Measurements from ENCODE around the gene SNX20. TPM values are rescaled to one million over a fixed set of nuclear protein-coding genes. Genes with fewer than 3 reads are reported as not detected.

Gene SNX20
- total RNA-seq, 1 experiment from 2014 or later: not detected

DNA sequence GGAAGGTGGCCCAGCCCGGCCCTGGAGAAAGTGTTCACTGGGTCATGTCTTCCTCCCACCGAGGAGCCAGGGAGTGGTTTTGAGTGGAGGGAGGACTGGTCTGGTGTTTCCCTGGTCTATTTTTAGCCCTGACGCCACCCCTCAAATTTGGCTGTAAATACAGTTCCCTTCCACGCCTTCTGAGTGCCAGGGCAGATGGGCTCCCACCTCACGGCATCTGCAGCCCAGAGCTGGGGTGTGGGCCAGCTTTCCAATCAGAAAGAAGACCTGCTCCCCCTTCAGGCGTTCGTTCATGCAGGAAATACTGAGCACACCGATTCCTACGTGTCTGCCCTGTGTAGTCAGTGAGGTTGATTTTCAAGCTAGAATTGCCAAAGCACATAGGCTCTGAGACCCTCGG, 53.7 kb downstream of the SNX20 start:
- no peak overlapping the region for H2BK15ac ChIP-seq (ENCODE audit: low read depth, low read length)
- no peak overlapping the region for H4K91ac ChIP-seq (ENCODE audit: insufficient read length, low read depth, low read length)
- no peaks in the 10 kb centered on the region for H3K9me3 Mint-ChIP-seq
- no peaks in the 10 kb centered on the region; the same call in 1 of the 2 replicates for H3K27me3 Mint-ChIP-seq (ENCODE audit: low read depth)
- no peak overlapping the region for H2BK12ac ChIP-seq (ENCODE audit: insufficient read length, low read depth, low read length)
- H3T11ph ChIP-seq (ENCODE audit: low read length): no peak overlapping the region
- no peaks in the 10 kb centered on the region for H3K9me3 ChIP-seq (ENCODE audit: control insufficient read depth, low read depth, low read length)
- H3K27ac ChIP-seq (ENCODE audit: insufficient read length, low read depth, low read length): no peak overlapping the region
- H3K23me2 ChIP-seq (ENCODE audit: insufficient read length, low read depth, low read length, poor library complexity, severe bottlenecking): no peaks in the 10 kb centered on the region
- no peak overlapping the region for H2AK5ac ChIP-seq (ENCODE audit: insufficient read length, low read length)
- no peaks in the 10 kb centered on the region for H4K20me1 ChIP-seq (ENCODE audit: control insufficient read depth, insufficient read depth, insufficient read length)
- no peak overlapping the region for H2BK20ac ChIP-seq (ENCODE audit: low read depth, low read length, poor library complexity, severe bottlenecking)
- H3K9ac ChIP-seq (ENCODE audit: extremely low read depth, insufficient read length, low read length): no peak overlapping the region
- no peak overlapping the region for H3K18ac ChIP-seq (ENCODE audit: insufficient read length, low read depth, low read length)
- TF ChIP-seq, protein P1, sequence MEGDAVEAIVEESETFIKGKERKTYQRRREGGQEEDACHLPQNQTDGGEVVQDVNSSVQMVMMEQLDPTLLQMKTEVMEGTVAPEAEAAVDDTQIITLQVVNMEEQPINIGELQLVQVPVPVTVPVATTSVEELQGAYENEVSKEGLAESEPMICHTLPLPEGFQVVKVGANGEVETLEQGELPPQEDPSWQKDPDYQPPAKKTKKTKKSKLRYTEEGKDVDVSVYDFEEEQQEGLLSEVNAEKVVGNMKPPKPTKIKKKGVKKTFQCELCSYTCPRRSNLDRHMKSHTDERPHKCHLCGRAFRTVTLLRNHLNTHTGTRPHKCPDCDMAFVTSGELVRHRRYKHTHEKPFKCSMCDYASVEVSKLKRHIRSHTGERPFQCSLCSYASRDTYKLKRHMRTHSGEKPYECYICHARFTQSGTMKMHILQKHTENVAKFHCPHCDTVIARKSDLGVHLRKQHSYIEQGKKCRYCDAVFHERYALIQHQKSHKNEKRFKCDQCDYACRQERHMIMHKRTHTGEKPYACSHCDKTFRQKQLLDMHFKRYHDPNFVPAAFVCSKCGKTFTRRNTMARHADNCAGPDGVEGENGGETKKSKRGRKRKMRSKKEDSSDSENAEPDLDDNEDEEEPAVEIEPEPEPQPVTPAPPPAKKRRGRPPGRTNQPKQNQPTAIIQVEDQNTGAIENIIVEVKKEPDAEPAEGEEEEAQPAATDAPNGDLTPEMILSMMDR (conservative IDR thresholded peaks at IDR 0.05): peak; percentile 46
- no peak overlapping the region for H3K23ac ChIP-seq (ENCODE audit: insufficient read length, low read depth, low read length)
- WGBS (ENCODE audit: extremely low coverage, insufficient read length, low lambda C conversion rate): no CpG with 5 or more reads among the region's 10 CpGs
- peaks cover 0 to 4% of the 10 kb centered on the region in 2 experiments; a peak in 1 of 4 replicates for H3K4me1 Mint-ChIP-seq
- H3K14ac ChIP-seq (ENCODE audit: insufficient read depth, low read length): no peak overlapping the region; the same call in 1 of the 2 replicates
- no peak overlapping the region for H3K4me2 ChIP-seq (ENCODE audit: insufficient read depth, insufficient read length, low read length)
- H3K27me3 ChIP-seq (ENCODE audit: insufficient read depth, low read length): no peaks in the 10 kb centered on the region
- no peaks in the 10 kb centered on the region for H3K79me1 ChIP-seq (ENCODE audit: insufficient read depth, low read depth, low read length, poor library complexity, severe bottlenecking)
- no peak overlapping the region for H2BK120ac ChIP-seq (ENCODE audit: low read depth, low read length, poor library complexity, severe bottlenecking)
- DNase-seq: peak; percentile 58
- H4K8ac ChIP-seq (replicated peaks; ENCODE audit: insufficient read length, low read depth, low read length): no peak overlapping the region
- no peak overlapping the region for H2AFZ ChIP-seq (ENCODE audit: low read length)
- H3K27ac Mint-ChIP-seq: peak overlapping the region in 1 of 3 experiments; percentile 25; a peak in 1 of 7 replicates
- H3K36me3 Mint-ChIP-seq (ENCODE audit: insufficient read depth in 1 of 3, low read depth in 3 of 3): no peaks in the 10 kb centered on the region
- no peak overlapping the region for H4K5ac ChIP-seq (ENCODE audit: insufficient read length, low read depth, low read length)
- no peak overlapping the region for H3K4me3 Mint-ChIP-seq
- H3K79me2 ChIP-seq (ENCODE audit: insufficient read depth, low read length): no peaks in the 10 kb centered on the region
- no peaks in the 10 kb centered on the region for H3K4me1 ChIP-seq (ENCODE audit: insufficient read depth, low read length)
- no peak overlapping the region for H3K56ac ChIP-seq (ENCODE audit: insufficient read length, low read depth, low read length)
- no peak overlapping the region for H2BK5ac ChIP-seq (ENCODE audit: insufficient read length, low read length)
- no peak overlapping the region for H3K4ac ChIP-seq (ENCODE audit: low read depth, low read length)

Data from H9 (cell line).